Gastrocnemius medialis (tissue), 4 donors: Measurements from ENCODE around the gene GPBP1. TPM values are rescaled to one million over a fixed set of nuclear protein-coding genes. Genes with fewer than 3 reads are reported as not detected.
"Not testable (repeated sequence)": the region's sequence is repeated elsewhere in the genome, so short reads cannot be mapped to it uniquely, and the experiment has no call there.

Experiments
- ATAC-seq, 2 donors: fragments of 150-250 bp; one replicate each; pipeline ENCODE4 v1.9.1; 2016
- DNase-seq, 2 donors: peaks; one replicate each; pipeline ENCODE4 v3.0.0-alpha.2; 2019
- H3K27ac ChIP-seq, 4 donors: fragments of 200-600 bp; sonication (generic); 1 replicate in 1 of 4; 2 replicates in 3 of 4; pipeline ENCODE4 v1.5.1; 2016 to 2018; ENCODE audit warnings: mild to moderate bottlenecking in 2 of 4, moderate library complexity in 1 of 4
- H3K27me3 ChIP-seq, 3 donors: fragments of 200-600 bp; sonication (generic) in 2 of 3; 1 replicate in 1 of 3; 2 replicates in 2 of 3; pipeline versions ENCODE4 v1.5.1 to v1.6.0; 2016 to 2019; ENCODE audit warnings: mild to moderate bottlenecking in 1 of 3, moderate library complexity in 1 of 3
- H3K36me3 ChIP-seq, 2 donors: fragments of 200-600 bp; sonication (generic) in 1 of 2; one replicate each; pipeline ENCODE4 v1.5.1; 2017 to 2018
- H3K4me1 ChIP-seq, 2 donors: fragments of 200-600 bp; sonication (generic) in 1 of 2; one replicate each; pipeline ENCODE4 v1.5.1; 2016 to 2017; ENCODE audit warnings: mild to moderate bottlenecking in 2 of 2
- H3K4me3 ChIP-seq, 4 donors: fragments of 200-600 bp; sonication (generic) in 3 of 4; 1 replicate in 1 of 4; 2 replicates in 3 of 4; pipeline ENCODE4 v1.5.1; 2016 to 2019; ENCODE audit warnings: mild to moderate bottlenecking in 2 of 4
- H3K9me3 ChIP-seq, 3 donors: fragments of 200-600 bp; sonication (generic) in 2 of 3; 1 replicate in 1 of 3; 2 replicates in 2 of 3; pipeline ENCODE4 v1.5.1; 2016 to 2019
- CTCF ChIP-seq, 5 experiments: fragments of 450-650 bp in 3 of 5; fragments of 200-600 bp in 2 of 5; sonication (generic) in 2 of 5; IDR thresholded peaks in 4 of 5; conservative IDR thresholded peaks in 1 of 5; 1 replicate in 4 of 5; 2 replicates in 1 of 5; pipeline ENCODE4 v1.5.1; 2016 to 2019; ENCODE audit warnings: antibody characterized with exemption in 5 of 5, mild to moderate bottlenecking in 3 of 5, moderate library complexity in 3 of 5
- POLR2A ChIP-seq, 2 donors: fragments of 450-650 bp; IDR thresholded peaks; one replicate each; pipeline ENCODE4 v1.6.1; 2017; ENCODE audit warnings: antibody characterized with exemption in 2 of 2, mild to moderate bottlenecking in 2 of 2, moderate library complexity in 2 of 2
- in situ Hi-C, 4 donors: fragments of 200-750 bp; cut with MboI; loops; one replicate each; pipeline versions ENCODE4 v1.15.0 to v1.8.0; 2017; ENCODE audit warnings: low sequenced_read_pairs in 4 of 4
- intact Hi-C: fragments of 100-400 bp; cut with DNase I; formaldehyde crosslinking; loops from one replicate; pipeline ENCODE4 v1.15.1; 2023; ENCODE audit warnings: low total_unique reads
- total RNA-seq, 4 donors: library from RNA; depleted of rRNA; stranded (reverse); fragments of >200 nt; gene quantifications; one replicate each; pipeline versions ENCODE4 v1.1.0 to v1.2.3, GENCODE V29; 2016

The GPBP1 gene
- total RNA-seq, 4 donors from 2014 or later, result 40.4 to 58.0 (median 50.5) TPM

- ATAC-seq (no peak), DNase-seq (no peak)
- Histone ChIP-seq H3K27me3 (no peaks in the 10 kb centered on the region), H3K4me1 (no peaks in the 10 kb centered on the region), H3K9me3 (no peaks in the 10 kb centered on the region), H3K4me3 (no peak overlapping the region), H3K27ac (no peak overlapping the region), H3K36me3 (no peaks in the 10 kb centered on the region)
- intact Hi-C loops, result no loop called here
- in situ Hi-C loops, result loop anchor here in 1 of 4 donors (10.0 kb wide), 1 partner anchor 239 kb away; no protein-coding TSS in a partner anchor
- TF ChIP-seq POLR2A (IDR thresholded peaks at IDR 0.05), result no peak
- no peak for TF ChIP-seq CTCF (IDR thresholded peaks at IDR 0.05 in 4 of 5, conservative IDR thresholded peaks at IDR 0.05 in 1 of 5)
Observed at GRCh38 chr5:57164124-57164523, 9.7 kb upstream of the GPBP1 start.

- H3K4me3 ChIP-seq, H3K27me3 ChIP-seq, ATAC-seq, H3K36me3 ChIP-seq, DNase-seq, H3K27ac ChIP-seq, H3K9me3 ChIP-seq, H3K4me1 ChIP-seq, intact Hi-C loops: not testable (repeated sequence)
- in situ Hi-C loops, result loop anchor here in 1 of 4 donors (10.0 kb wide), 1 partner anchor 240 kb away; no protein-coding TSS in a partner anchor
Observed at GRCh38 chr5:57165171-57165570, 8.7 kb upstream of the GPBP1 start.

- H3K27ac ChIP-seq, result no peak overlapping the region
- H3K36me3 ChIP-seq, result no peaks in the 10 kb centered on the region
- ATAC-seq (no peak), DNase-seq (no peak)
- no peaks in the 10 kb centered on the region for H3K9me3 ChIP-seq
- intact Hi-C loops (no loop called here), in situ Hi-C loops (loop anchor here in 1 of 4 donors (10.0 kb wide), 1 partner anchor 241 kb away; no protein-coding TSS in a partner anchor)
- no peaks in the 10 kb centered on the region for H3K27me3 ChIP-seq
- no peaks in the 10 kb centered on the region for H3K4me1 ChIP-seq
- no peak overlapping the region for H3K4me3 ChIP-seq
- TF ChIP-seq CTCF (IDR thresholded peaks at IDR 0.05 in 4 of 5, conservative IDR thresholded peaks at IDR 0.05 in 1 of 5) (no peak), POLR2A (IDR thresholded peaks at IDR 0.05) (no peak)
Observed at GRCh38 chr5:57166276-57166675, 7.6 kb upstream of the GPBP1 start.

GRCh38 chr5:57167201-57167600 lies 6.7 kb upstream of the GPBP1 start:
- ATAC-seq (no peak), DNase-seq (no peak)
- no peaks in the 10 kb centered on the region for H3K9me3 ChIP-seq
- H3K27me3 ChIP-seq, result no peaks in the 10 kb centered on the region
- intact Hi-C loops (no loop called here), in situ Hi-C loops (loop anchor here in 1 of 4 donors (10.0 kb wide), 1 partner anchor 242 kb away; no protein-coding TSS in a partner anchor)
- no peak overlapping the region for H3K4me3 ChIP-seq
- no peak overlapping the region for H3K27ac ChIP-seq
- H3K36me3 ChIP-seq, result no peaks in the 10 kb centered on the region
- peaks cover 0 to under 1% of the 10 kb centered on the region in 2 donors for H3K4me1 ChIP-seq
- no peak for TF ChIP-seq CTCF (IDR thresholded peaks at IDR 0.05 in 4 of 5, conservative IDR thresholded peaks at IDR 0.05 in 1 of 5)
- TF ChIP-seq POLR2A (IDR thresholded peaks at IDR 0.05), result no peak

GRCh38 chr5:57170116-57170515 lies 3.7 kb upstream of the GPBP1 start:
- intact Hi-C loops, ATAC-seq, H3K4me1 ChIP-seq, H3K27me3 ChIP-seq, in situ Hi-C loops, DNase-seq, H3K9me3 ChIP-seq, H3K36me3 ChIP-seq, H3K4me3 ChIP-seq, H3K27ac ChIP-seq: not testable (repeated sequence)
